Measurements from ENCODE around the gene OR51B5.
"Not testable (repeated sequence)": the region's sequence is repeated elsewhere in the genome, so short reads cannot be mapped to it uniquely, and the experiment has no call there.

OR51B5 gene

GRCh38 chr11:5301846-5302245 is 41.5 kb downstream of the OR51B5 start, which contains the start of gene OR51B4:
TSS of gene OR51B4 (minus strand) at chr11:5301946. CDS start at chr11:5301946, 0 bp downstream.
- H3K4me3 Mint-ChIP-seq = no peak within 1 kb of the TSS
- no peak for DNase-seq
- H3K27me3 Mint-ChIP-seq (ENCODE audit: low read depth, poor library complexity) = no peaks in the 10 kb centered on the region
- no peaks in the 10 kb centered on the region for H3K9me3 Mint-ChIP-seq
- no peak within 1 kb of the TSS for H3K27ac Mint-ChIP-seq
- TF ChIP-seq CTCF (IDR thresholded peaks at IDR 0.05) = no peak
- H3K4me1 Mint-ChIP-seq = no peaks in the 10 kb centered on the region
- no peaks in the 10 kb centered on the region for H3K36me3 Mint-ChIP-seq (ENCODE audit: low read depth)

- Mint-ChIP-seq H3K4me3 (no peak overlapping the region), H3K36me3 (ENCODE audit: low read depth) (no peaks in the 10 kb centered on the region), H3K9me3 (no peaks in the 10 kb centered on the region), H3K4me1 (no peaks in the 10 kb centered on the region), H3K27ac (no peak overlapping the region), H3K27me3 (ENCODE audit: low read depth, poor library complexity) (no peaks in the 10 kb centered on the region)
- TF ChIP-seq CTCF (IDR thresholded peaks at IDR 0.05) = no peak
- DNase-seq = no peak
Observed at GRCh38 chr11:5300251-5300650, 43.1 kb downstream of the OR51B5 start.

- no peak overlapping the region for H3K27ac Mint-ChIP-seq
- H3K36me3 Mint-ChIP-seq (ENCODE audit: low read depth) = no peaks in the 10 kb centered on the region
- H3K9me3 Mint-ChIP-seq = no peaks in the 10 kb centered on the region
- no peak overlapping the region for H3K4me3 Mint-ChIP-seq
- H3K4me1 Mint-ChIP-seq = no peaks in the 10 kb centered on the region
- peaks cover 2% of the 10 kb centered on the region for H3K27me3 Mint-ChIP-seq (ENCODE audit: low read depth, poor library complexity)
- DNase-seq = no peak
- TF ChIP-seq CTCF (IDR thresholded peaks at IDR 0.05) = no peak
Observed at GRCh38 chr11:5298451-5298850, 44.9 kb downstream of the OR51B5 start.

- H3K4me1 Mint-ChIP-seq = no peaks in the 10 kb centered on the region
- H3K27me3 Mint-ChIP-seq (ENCODE audit: low read depth, poor library complexity) = peaks cover 2% of the 10 kb centered on the region
- H3K27ac Mint-ChIP-seq = no peak overlapping the region
- DNase-seq = no peak
- H3K9me3 Mint-ChIP-seq = no peaks in the 10 kb centered on the region
- no peaks in the 10 kb centered on the region for H3K36me3 Mint-ChIP-seq (ENCODE audit: low read depth)
- no peak overlapping the region for H3K4me3 Mint-ChIP-seq
- TF ChIP-seq CTCF (IDR thresholded peaks at IDR 0.05) = no peak
Observed at GRCh38 chr11:5297721-5298323, 45.5 kb downstream of the OR51B5 start.

- H3K36me3 Mint-ChIP-seq (ENCODE audit: low read depth); H3K27me3 Mint-ChIP-seq (ENCODE audit: low read depth, poor library complexity); H3K4me1 Mint-ChIP-seq; H3K27ac Mint-ChIP-seq; H3K4me3 Mint-ChIP-seq; DNase-seq; H3K9me3 Mint-ChIP-seq: not testable (repeated sequence)
Observed at GRCh38 chr11:5294342-5294995, 48.9 kb downstream of the OR51B5 start.

- Mint-ChIP-seq H3K27me3 (ENCODE audit: low read depth, poor library complexity) (peaks cover 7% of the 10 kb centered on the region), H3K9me3 (no peaks in the 10 kb centered on the region), H3K27ac (no peak overlapping the region), H3K36me3 (ENCODE audit: low read depth) (no peaks in the 10 kb centered on the region), H3K4me1 (no peaks in the 10 kb centered on the region), H3K4me3 (no peak overlapping the region)
- DNase-seq = no peak
- no peak for TF ChIP-seq CTCF (IDR thresholded peaks at IDR 0.05)
Observed at GRCh38 chr11:5293028-5293427, 50.3 kb downstream of the OR51B5 start.

Measured in nephron progenitor cell (in vitro differentiated cells).